Ectodermal cell (in vitro differentiated cells): Measurements from ENCODE around the gene TIMM17A.
A peak's percentile ranks its signal among the peaks of the same experiment; 100 is the strongest.
"Not testable (repeated sequence)": the region's sequence is repeated elsewhere in the genome, so short reads cannot be mapped to it uniquely, and the experiment has no call there.

Source experiments
- H3K27ac ChIP-seq: 2 replicates; pipeline ENCODE4 v1.7.0; 2013; ENCODE audit warnings: mild to moderate bottlenecking, low read depth, low read length; ENCODE audit not compliant: insufficient read depth, poor library complexity, severe bottlenecking
- H3K27me3 ChIP-seq: 2 replicates; pipeline ENCODE4 v1.7.0; 2013; ENCODE audit warnings: mild to moderate bottlenecking, low read length; ENCODE audit not compliant: insufficient read depth, control insufficient read depth, poor library complexity, severe bottlenecking
- H3K36me3 ChIP-seq: one replicate; pipeline ENCODE4 v1.7.0; 2013; ENCODE audit warnings: low read length; ENCODE audit not compliant: control insufficient read depth, insufficient read depth
- H3K4me1 ChIP-seq: one replicate; pipeline ENCODE4 v1.7.0; 2013; ENCODE audit warnings: low read length; ENCODE audit not compliant: control insufficient read depth, insufficient read depth
- H3K4me3 ChIP-seq: 2 replicates; pipeline ENCODE4 v1.7.0; 2013; ENCODE audit warnings: low read depth, low read length, control low read depth; ENCODE audit not compliant: insufficient read depth
- H3K9me3 ChIP-seq: 2 replicates; pipeline ENCODE4 v1.7.0; 2013; ENCODE audit warnings: mild to moderate bottlenecking, low read length, moderate library complexity; ENCODE audit not compliant: control insufficient read depth
- WGBS, 2 experiments: methylation state at CpG; one replicate each; pipeline ENCODE4 v1.1.7; 2013; ENCODE audit warnings: missing lambda C conversion rate in 2 of 2; 5-methylcytosine and 5-hydroxymethylcytosine counted together

Gene TIMM17A

DNA sequence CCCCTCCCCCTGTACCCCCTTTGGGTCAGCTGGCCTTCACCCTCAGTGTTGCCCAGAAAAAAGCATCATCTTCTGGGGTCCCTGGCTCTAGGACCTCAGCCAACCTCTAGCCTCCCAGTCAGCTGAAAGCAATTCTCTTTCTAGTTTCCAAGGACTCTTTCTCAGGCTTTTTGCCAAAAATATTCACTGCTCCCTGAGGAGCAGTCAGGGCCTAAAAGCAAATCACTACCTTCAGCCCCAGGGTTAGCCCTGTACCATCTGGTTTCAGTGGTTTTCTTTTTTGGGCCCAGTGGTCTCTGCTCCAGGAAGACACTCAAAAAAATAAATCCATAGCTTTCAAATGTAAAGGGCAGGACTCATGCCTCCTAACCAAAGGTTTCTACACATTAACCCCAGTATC, 5.8 kb upstream of the TIMM17A start:
- H3K27me3 ChIP-seq = peaks cover 17% of the 10 kb centered on the region
- no peaks in the 10 kb centered on the region for H3K9me3 ChIP-seq
- H3K36me3 ChIP-seq = no peaks in the 10 kb centered on the region
- H3K4me3 ChIP-seq = no peak overlapping the region
- H3K4me1 ChIP-seq = peaks cover 20% of the 10 kb centered on the region
- H3K27ac ChIP-seq = no peak overlapping the region

DNA sequence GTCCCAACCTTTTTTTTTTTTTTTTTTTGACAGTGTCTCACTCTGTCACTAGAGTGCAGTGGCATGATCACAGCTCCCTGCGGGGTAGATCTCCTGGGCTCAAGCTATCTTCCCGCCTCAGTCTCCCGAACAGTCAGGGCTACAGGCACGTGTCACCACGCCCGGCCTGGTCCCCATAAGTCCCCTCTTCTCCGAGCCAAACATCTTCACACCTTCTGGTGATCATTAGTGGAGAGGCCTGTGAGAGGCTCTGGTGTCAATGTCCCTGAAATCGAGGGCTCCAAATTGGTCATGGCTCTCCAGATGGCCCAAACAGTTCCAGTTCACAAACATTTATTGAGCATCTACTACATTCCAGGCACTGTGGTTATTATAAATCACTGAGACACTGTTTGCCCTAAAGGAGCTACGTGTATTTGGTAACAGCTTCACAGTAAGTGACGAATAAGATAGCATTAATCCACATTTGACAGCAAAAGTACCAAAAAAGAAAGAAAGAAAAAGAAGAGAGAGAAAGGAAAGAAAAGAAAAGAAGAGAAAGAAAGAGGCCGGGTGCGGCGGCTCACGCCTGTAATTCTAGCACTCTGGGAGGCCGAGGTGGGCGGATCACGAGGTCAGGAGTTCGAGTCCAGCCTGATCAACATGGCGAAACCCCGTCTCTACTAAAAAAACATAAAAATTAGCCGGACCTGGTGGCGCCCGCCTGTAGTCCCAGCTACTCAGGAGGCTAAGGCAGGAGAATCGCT, 867 bp upstream of the TIMM17A start:
- H3K4me1 ChIP-seq = no peaks in the 10 kb centered on the region
- H3K9me3 ChIP-seq = no peaks in the 10 kb centered on the region
- H3K27me3 ChIP-seq = no peaks in the 10 kb centered on the region
- H3K4me3 ChIP-seq = peak overlapping the region; percentile 92
- 68% methylated on average over 22 to 24 of the region's 24 CpGs for WGBS, 2 experiments
- peaks cover 14% of the 10 kb centered on the region for H3K36me3 ChIP-seq
- peak overlapping the region; percentile 19 for H3K27ac ChIP-seq

GRCh38 chr1:201955729-201956143, 433 bp downstream of the TIMM17A start:
- no peaks in the 10 kb centered on the region for H3K9me3 ChIP-seq
- 0 to 1% methylated on average over 17 of the region's 17 CpGs for WGBS, 2 experiments
- H3K36me3 ChIP-seq = peaks cover 18% of the 10 kb centered on the region
- no peak overlapping the region for H3K27ac ChIP-seq
- H3K27me3 ChIP-seq = no peaks in the 10 kb centered on the region
- H3K4me1 ChIP-seq = no peaks in the 10 kb centered on the region
- peak overlapping the region; percentile 92 for H3K4me3 ChIP-seq

DNA sequence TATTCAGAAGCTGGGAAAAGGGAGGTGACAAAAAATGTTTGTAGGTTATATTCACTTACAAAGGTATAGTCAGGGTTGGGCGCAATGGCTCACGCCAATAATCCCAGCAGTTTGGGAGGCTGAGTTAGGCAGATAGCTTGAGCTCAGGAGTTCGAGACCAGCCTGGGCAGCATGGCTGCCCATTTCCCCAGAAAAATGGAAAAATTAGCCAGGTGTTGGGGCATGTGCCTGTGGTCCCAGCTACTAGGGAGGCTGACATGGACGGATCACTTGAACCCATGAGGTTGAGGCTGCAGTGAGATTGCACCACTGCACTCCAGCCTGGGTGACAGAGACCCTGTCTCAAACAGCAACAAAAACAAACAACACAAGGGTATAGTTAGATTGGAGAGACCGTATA, 3.0 kb downstream of the TIMM17A start:
- Histone ChIP-seq H3K27ac (no peak overlapping the region), H3K9me3 (no peaks in the 10 kb centered on the region), H3K4me3 (no peak overlapping the region), H3K27me3 (no peaks in the 10 kb centered on the region), H3K36me3 (peaks cover 27% of the 10 kb centered on the region), H3K4me1 (no peaks in the 10 kb centered on the region)
- WGBS, 2 experiments = 95 to 98% methylated on average over 4 to 5 of the region's 5 CpGs

DNA sequence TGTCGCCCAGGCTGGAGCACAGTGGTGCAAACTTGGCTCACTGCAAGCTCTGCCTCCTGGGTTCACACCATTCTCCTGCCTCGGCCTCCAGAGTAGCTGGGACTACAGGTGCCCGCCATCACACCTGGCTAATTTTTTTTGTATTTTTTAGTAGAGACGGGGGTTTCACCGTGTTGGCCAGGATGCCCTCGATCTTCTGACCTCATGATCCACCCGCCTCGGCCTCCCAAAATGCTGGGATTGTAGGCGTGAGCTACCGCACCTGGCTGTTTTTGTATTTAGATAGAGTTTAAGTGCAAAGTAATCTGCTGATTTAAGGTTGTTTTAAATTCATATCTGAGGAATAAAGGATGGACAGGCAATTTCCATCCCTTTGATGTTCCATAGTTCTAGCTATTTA, 7.1 kb downstream of the TIMM17A start:
- not testable (repeated sequence) for H3K4me1 ChIP-seq, H3K9me3 ChIP-seq, H3K4me3 ChIP-seq, H3K27ac ChIP-seq, H3K27me3 ChIP-seq
- H3K36me3 ChIP-seq = peaks cover 46% of the 10 kb centered on the region
- WGBS, 2 experiments = 91 to 94% methylated on average over 10 of the region's 10 CpGs

- Histone ChIP-seq H3K36me3 (peaks cover 37% of the 10 kb centered on the region), H3K27me3 (no peaks in the 10 kb centered on the region)
- WGBS, 2 experiments = 100% methylated on average over 1 of the region's 1 CpG; no CpG with 5 or more reads in 1 of the 2 experiments
Measured at GRCh38 chr1:201964261-201964660, 9.0 kb downstream of the TIMM17A start.

GRCh38 chr1:201966171-201966570, 10.9 kb downstream of the TIMM17A start:
- peaks cover 50% of the 10 kb centered on the region for H3K36me3 ChIP-seq
- no peaks in the 10 kb centered on the region for H3K27me3 ChIP-seq
- WGBS, 2 experiments = 90 to 94% methylated on average over 5 of the region's 5 CpGs
- no peaks in the 10 kb centered on the region for H3K4me1 ChIP-seq
- no peak overlapping the region for H3K4me3 ChIP-seq
- H3K27ac ChIP-seq = no peak overlapping the region
- H3K9me3 ChIP-seq = no peaks in the 10 kb centered on the region

More at GRCh38 chr1:201964261-201964660, 9.0 kb downstream of the TIMM17A start:
- Histone ChIP-seq H3K4me1 (no peaks in the 10 kb centered on the region), H3K4me3 (no peak overlapping the region), H3K27ac (no peak overlapping the region), H3K9me3 (no peaks in the 10 kb centered on the region)

- Histone ChIP-seq H3K9me3 (no peaks in the 10 kb centered on the region), H3K27me3 (no peaks in the 10 kb centered on the region), H3K4me3 (no peak overlapping the region), H3K4me1 (no peaks in the 10 kb centered on the region), H3K27ac (no peak overlapping the region), H3K36me3 (peaks cover 41% of the 10 kb centered on the region)
- 93 to 96% methylated on average over 16 of the region's 16 CpGs for WGBS, 2 experiments
Measured at GRCh38 chr1:201968202-201968925, 13.1 kb downstream of the TIMM17A start.

GRCh38 chr1:201970334-201971159, 15.2 kb downstream of the TIMM17A start:
- Histone ChIP-seq H3K4me1 (no peaks in the 10 kb centered on the region), H3K36me3 (peaks cover 27% of the 10 kb centered on the region), H3K27me3 (no peaks in the 10 kb centered on the region), H3K27ac (no peak overlapping the region), H3K4me3 (no peak overlapping the region), H3K9me3 (no peaks in the 10 kb centered on the region)
- WGBS, 2 experiments = 92 to 96% methylated on average over 8 of the region's 9 CpGs

GRCh38 chr1:201982082-201982622, 26.8 kb downstream of the TIMM17A start:
- 17% methylated on average over 31 of the region's 31 CpGs for WGBS, 2 experiments
- Histone ChIP-seq H3K9me3 (no peaks in the 10 kb centered on the region), H3K4me1 (no peaks in the 10 kb centered on the region), H3K27ac (no peak overlapping the region), H3K27me3 (peaks cover 11% of the 10 kb centered on the region), H3K4me3 (peak overlapping the region; percentile 88), H3K36me3 (no peaks in the 10 kb centered on the region)
